ENCODE measurements around the gene AP2A2.

The AP2A2 gene

GRCh38 chr11:925496-926301, at the start of gene AP2A2:
TSS of gene AP2A2 (plus strand) at chr11:925870. CDS start at chr11:926022, 152 bp downstream.
- peak; percentile 91 for DNase-seq

GRCh38 chr11:876545-876944, 49.1 kb upstream of the AP2A2 start:
- no peak for DNase-seq

GRCh38 chr11:877565-877964, 48.1 kb upstream of the AP2A2 start:
- no peak for DNase-seq

GRCh38 chr11:880447-880846, 45.2 kb upstream of the AP2A2 start:
- no peak for DNase-seq

- no peak for DNase-seq
These were observed 43.1 kb upstream of the AP2A2 start for GRCh38 chr11:882596-882995.

GRCh38 chr11:883527-883926, 42.1 kb upstream of the AP2A2 start:
- DNase-seq: no peak

- DNase-seq: no peak
These were observed 41.0 kb upstream of the AP2A2 start for GRCh38 chr11:884578-885070.

- no peak for DNase-seq
These were observed 39.1 kb upstream of the AP2A2 start for GRCh38 chr11:886568-886967.

GRCh38 chr11:887589-887988, 38.1 kb upstream of the AP2A2 start:
- no peak for DNase-seq

- DNase-seq: no peak
These were observed 37.1 kb upstream of the AP2A2 start for GRCh38 chr11:888310-889212.

GRCh38 chr11:889257-889656, 36.4 kb upstream of the AP2A2 start:
- DNase-seq: no peak

GRCh38 chr11:889687-890475, 35.8 kb upstream of the AP2A2 start:
- DNase-seq: no peak

GRCh38 chr11:890794-891540, 34.7 kb upstream of the AP2A2 start:
- peak; percentile 75 for DNase-seq

- DNase-seq: no peak
These were observed 32.5 kb upstream of the AP2A2 start for GRCh38 chr11:893008-893654.

GRCh38 chr11:894575-895201, 31.0 kb upstream of the AP2A2 start:
- DNase-seq: no peak

- DNase-seq: no peak
These were observed 30.1 kb upstream of the AP2A2 start for GRCh38 chr11:895331-896110.

- DNase-seq: no peak
These were observed 28.2 kb upstream of the AP2A2 start for GRCh38 chr11:897253-898142.

GRCh38 chr11:898143-898511, 27.5 kb upstream of the AP2A2 start:
- peak; percentile 31 for DNase-seq

- no peak for DNase-seq
These were observed 27.0 kb upstream of the AP2A2 start for GRCh38 chr11:898540-899190.
